Stimulated activated CD4-positive, alpha-beta T cell treated with anti-CD3 and anti-CD28 coated beads, Interleukin-12 subunit alpha, Interleukin-12 subunit beta, amount 100 ng/mL, for 4 hours (primary cell): Measurements from ENCODE around the gene SHC4.
"Not testable (repeated sequence)": the region's sequence is repeated elsewhere in the genome, so short reads cannot be mapped to it uniquely, and the experiment has no call there.

Source experiments
- DNase-seq: peaks from one replicate; pipeline ENCODE4 v3.0.0-alpha.2; 2020

SHC4 gene

DNA sequence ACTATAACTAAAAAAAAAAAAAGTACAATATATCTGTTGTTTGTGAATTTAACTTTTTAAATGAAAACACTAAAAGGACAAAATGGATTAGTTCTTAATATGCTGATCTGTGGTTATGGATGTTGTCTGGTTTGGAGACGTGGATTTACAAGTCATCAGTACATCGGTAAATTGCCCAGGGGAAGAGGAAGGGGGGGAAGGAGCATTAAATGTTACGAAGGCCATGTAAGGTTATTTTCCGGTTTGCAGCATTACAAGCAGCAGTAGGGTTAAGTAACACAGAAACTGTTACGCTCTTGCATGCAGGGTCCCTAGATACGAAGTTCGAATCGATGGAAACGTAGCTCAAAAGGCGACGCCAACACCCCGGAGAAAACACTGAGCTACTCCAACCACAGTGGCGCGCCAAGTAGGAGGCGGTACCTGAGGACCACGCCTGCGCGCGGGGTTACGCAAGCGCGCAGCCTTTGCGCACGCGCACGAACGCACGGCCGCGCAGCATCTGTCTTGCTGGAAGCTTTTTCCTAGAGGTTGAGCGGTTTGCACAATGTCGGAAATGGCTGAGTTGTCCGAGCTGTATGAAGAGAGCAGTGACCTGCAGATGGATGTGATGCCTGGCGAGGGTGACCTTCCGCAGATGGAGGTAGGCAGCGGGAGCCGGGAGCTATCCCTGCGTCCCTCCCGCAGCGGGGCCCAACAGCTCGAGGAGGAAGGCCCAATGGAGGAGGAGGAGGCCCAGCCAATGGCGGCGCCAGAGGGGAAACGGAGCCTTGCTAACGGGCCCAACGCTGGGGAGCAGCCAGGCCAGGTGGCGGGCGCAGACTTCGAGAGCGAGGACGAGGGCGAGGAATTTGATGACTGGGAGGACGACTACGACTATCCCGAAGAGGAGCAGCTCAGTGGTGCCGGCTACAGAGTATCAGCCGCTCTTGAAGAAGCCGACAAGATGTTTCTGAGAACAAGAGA is 85.8 kb downstream of the SHC4 start, which contains the start of gene EID1:
TSS of gene EID1 (plus strand) at position 505 of the 966 bp plus-strand sequence. CDS start at position 548, 43 bp downstream.
- DNase-seq: peak; percentile 89

DNA sequence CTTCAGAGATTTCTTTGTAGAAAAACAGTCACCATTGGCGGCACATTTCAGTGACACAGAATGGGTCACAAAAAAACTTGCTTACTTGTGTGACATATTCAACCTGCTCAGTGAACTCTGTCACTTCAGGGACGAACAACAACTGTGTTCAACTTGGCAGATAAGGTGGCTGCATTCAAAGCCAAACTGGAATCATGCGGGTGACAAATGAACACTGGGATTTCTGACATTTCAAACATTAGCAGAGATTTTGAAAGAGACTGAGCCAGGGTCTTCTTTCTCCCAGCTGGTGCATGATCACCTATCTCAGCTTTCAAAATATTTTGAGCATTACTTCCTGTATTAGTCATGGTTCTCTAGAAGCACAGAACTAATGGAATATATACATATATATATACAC is 87.7 kb downstream of the SHC4 start:
- DNase-seq: no peak

DNA sequence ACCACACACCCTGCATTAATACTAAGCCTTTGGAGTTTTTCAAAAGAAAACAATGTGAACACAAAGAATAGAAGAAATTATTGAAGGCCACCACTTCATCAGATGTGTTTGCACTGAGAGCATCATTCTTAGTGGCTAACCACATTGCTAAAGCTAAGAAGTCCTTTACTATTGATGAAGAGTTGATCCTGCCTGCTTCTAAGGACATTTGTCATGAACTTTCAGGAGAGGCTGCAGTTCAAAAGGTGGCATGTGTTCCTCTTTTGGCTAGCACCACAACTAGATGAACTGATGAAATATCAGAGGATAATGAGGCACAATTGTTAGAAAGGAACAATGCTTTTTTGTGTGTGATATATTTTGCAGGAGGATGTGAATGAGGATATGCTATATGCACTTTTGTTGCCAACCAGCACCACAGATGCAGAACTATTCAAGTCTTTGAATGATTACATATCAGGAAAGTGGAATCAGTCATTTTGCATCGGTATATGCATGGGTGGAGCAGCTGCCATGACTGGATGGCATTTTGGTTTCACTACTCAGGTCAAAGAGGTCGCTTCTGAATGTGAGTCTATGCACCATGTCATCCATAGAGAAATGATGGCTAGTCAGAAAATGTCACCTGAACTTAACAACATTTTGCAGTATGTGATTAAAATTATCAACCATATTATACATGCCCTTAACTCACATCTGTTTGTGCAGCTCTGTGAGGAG is 88.3 kb downstream of the SHC4 start:
- no peak for DNase-seq

DNA sequence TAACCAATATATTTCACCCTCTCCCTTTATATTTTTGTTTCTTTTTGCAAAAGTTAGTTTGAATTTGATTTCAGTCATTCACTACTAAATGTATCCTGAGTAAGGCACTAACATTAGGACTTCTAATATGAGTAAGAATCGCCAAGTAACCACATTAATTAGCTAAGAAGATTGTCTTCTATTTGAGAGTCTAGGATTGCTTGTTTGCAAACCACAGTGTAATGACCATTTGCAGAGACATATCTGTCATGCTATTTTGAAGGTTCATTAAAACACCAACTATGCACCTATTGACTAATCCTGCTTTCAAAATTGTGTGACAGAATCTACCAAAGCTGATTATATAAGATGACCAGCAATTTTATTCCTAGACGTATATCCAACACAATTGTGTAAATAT is 91.1 kb downstream of the SHC4 start:
- DNase-seq: no peak

DNA sequence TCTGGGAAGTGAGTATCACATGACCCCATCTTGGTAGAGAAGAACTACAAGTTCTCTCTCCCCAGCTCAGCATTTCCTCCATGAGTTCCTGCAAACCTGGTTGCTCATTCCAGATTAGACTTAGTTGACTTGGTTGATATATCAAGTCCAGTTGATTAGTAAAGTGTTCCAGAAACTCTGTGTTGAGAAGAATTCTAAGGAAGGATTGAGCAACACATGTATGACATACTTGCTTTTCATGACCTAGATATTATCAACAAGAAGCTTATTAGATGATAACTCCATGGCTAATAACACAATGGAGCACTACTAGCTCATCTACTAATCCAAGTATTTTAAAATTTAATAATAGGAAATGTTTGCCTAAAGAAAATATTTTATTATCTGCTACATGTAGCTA is 92.2 kb downstream of the SHC4 start:
- no peak for DNase-seq

DNA sequence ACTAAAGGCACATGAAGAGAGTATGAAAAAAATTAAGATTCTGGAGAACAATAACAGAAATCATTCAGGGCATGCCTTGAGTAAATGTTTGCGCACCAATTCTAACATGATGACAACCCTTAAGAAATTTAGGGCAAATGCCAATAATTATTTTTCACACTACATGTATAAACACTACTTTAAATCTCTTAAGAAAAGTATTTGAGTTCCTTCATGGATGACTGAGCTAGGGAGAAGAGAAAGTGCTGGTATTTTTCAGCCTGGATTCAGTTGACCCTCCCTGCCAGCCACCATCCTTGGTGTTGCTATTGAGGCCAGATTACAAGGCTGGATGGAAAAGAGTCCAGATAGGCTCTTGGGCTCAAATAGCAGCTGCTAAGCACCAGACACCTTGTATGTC is 93.8 kb downstream of the SHC4 start:
- no peak for DNase-seq

DNA sequence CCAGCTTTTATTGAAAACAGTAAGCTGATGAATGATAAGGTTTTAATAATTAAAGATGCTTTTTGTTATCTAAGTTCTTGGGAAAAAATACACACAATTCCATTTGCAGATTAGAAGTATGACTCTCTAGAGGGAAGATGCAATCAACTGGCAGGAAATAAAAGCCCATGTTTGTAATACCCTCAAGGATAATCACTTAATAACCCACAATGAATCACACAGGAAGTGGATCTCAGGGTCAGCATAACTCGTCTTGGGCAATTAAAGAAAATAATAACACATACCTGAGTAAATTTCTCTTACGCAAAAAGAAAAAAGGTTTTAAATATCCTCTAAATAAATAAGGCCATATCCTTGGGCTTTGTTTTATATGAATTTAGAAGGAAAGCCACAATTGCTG is 95.2 kb downstream of the SHC4 start:
- DNase-seq: no peak

DNA sequence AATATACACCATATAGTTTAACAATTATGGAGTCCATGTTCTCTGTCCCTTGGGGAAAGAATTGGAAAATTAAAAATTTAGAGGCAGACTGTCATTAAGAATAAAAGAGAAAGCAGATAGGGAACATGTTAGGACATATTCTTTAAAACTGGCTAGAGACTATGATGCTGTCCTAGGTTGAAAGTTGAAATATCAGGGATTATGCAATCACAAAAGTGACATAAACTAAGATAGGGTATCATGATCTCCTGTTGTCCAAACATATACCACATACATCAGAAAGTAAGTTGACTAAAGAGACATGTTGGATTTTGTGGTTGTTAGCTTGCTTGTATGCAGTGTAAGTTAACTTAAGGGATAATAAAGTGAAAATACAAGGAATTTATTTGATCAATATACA is 95.7 kb downstream of the SHC4 start:
- DNase-seq: no peak

DNA sequence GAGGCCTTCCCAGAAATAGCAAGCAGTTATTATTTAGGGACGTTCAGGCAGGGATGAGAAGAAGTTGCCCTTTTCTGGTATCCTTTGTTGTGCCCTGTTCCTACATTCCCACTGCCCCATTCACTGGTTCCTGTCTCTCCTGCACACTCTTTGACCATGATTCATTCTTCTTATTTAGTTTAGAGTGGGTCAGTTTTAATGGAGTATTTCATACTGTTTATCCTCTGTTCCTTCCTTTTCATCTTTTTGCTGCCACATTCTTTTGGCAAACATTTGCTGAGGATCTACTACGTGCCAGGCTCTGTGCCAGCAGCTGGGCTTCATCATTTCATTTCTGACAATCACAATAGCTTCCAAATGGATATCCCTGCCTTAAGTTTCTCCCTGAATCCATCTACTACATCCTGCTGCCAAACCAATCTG is 97.6 kb downstream of the SHC4 start:
- no peak for DNase-seq

DNA sequence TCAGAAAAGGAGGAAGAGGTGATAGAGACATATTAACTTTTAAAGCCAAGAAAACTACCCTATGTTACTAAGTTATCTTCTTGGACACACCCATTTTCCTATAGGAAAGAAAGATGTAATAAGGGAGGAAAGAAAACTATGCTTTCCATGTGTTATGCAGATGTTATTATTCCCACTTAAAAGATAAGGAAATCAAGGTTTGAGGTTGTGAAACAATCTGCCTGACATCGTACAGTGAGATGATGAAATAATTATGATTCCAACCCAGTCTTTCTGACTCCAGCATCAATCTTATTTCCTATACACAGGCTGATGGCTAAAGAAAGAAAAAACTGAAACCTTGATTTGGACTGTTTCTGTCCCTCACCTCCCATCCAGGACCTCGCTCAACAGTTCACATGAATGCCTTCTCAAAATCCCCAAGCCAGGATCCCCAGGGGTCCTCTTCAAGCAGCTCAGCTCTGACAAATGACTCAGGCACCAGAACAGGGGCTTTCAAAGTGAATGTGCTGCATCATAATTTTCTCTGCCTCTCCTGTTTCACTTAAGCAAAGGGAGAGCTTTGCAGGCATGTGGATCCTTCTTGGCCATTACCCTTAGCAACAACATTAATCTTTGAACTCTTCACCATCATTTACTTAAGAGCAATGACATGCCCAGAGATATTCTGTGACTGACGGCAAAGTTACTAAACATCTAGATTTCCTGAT is 98.2 kb downstream of the SHC4 start:
- no peak for DNase-seq

DNA sequence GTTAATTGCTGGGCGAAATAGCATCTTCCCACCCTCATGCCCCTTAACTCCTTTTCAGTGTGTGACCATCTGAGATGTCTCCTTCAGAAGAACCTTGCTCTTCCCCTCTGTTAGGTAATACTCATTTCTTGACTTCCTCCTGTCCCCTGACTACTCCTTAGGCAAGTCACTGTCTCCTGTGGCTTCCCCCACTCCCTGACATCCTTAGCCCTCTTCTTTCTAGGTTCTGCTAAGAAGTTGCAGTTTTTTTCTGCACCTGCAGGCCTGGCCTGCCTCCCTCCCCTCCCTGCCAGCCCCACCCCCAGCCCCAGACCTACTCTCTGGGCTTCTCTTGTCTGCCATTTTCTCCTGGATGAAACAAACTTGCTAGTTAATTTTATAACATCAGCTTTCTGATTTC is 101.0 kb downstream of the SHC4 start:
- no peak for DNase-seq

DNA sequence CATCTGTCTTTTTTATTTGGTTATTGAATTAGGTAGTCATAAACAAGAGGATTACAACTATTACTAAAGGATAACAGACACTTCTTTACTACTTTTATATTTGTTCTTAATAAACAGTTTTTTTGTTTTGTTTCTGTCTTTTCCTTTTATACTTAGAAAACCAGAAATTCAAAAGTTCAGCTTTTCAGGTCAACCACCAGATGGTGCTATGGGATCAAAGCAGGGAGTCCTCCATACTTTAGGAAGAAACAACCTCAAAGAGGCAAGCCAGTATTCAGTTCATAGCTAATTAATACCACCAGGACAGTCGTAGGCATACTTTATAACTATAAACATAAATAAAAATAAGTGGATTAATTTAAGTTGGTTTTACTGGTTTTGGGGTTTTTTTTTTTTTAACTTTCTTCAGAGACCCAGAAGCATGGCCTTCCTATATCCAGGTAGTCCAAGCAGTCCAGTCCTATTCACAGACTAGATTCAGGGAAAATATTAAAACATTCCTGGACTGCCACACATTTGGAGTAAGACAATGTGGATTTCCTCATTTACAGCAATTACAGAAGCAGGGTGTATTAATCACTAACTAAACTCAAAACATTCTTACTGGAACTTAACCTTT is 101.8 kb downstream of the SHC4 start:
- DNase-seq: peak; percentile 2

DNA sequence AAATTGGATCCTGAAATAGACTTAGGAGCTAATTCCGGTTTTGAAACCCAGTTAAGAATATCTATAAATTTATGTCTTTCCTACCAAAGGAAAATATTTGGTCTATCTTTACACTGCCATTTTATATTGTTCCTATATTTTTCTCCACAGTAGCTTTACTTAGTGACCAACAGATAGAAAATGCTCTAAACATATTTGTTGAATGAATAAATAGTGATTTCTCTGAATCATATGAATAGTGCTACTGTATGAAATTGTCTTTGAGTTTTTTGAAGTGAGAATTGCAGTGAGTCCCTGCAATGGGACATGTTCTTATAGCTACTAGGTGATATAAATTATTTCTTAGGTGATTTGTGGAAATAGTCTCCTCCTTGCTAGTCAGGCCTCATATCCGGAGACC is 104.3 kb downstream of the SHC4 start:
- no peak for DNase-seq

DNA sequence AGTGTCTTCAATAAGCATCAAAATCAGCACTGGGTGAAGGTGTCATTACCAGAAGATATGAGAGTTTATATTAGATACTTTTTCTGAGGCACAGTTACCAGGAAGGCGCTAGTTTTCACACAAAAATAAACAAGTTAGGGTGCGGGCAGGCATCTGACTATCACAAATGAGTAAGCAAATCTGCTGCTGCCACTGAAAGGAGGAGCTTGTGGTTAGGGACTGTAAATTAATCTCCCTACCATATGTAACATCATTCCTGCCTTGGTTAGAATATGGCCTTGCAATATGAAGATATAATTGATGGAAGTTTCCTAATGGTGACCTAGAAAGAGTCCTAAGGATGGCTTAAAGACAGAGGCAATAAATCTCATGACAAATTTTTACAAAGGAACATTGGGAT is 105.3 kb downstream of the SHC4 start:
- DNase-seq: no peak

DNA sequence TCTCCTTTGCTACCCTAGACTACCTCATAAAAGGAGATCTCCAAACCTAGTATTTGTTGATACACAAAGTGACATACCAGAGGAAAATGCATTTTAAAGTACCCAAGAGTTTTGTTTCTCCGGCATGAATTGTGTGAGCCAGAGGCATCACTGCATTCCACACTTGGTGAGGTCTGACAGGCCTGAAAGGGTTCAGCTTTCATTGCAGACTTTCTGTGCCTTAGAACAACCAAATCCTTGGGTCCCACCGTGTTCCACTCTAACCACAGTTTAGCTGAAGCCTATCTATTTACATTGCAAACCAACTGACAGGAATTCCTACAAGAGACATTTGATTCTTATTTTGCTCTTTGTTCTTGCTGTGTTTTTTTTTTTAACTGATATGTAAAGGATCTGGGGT is 106.8 kb downstream of the SHC4 start:
- no peak for DNase-seq

DNA sequence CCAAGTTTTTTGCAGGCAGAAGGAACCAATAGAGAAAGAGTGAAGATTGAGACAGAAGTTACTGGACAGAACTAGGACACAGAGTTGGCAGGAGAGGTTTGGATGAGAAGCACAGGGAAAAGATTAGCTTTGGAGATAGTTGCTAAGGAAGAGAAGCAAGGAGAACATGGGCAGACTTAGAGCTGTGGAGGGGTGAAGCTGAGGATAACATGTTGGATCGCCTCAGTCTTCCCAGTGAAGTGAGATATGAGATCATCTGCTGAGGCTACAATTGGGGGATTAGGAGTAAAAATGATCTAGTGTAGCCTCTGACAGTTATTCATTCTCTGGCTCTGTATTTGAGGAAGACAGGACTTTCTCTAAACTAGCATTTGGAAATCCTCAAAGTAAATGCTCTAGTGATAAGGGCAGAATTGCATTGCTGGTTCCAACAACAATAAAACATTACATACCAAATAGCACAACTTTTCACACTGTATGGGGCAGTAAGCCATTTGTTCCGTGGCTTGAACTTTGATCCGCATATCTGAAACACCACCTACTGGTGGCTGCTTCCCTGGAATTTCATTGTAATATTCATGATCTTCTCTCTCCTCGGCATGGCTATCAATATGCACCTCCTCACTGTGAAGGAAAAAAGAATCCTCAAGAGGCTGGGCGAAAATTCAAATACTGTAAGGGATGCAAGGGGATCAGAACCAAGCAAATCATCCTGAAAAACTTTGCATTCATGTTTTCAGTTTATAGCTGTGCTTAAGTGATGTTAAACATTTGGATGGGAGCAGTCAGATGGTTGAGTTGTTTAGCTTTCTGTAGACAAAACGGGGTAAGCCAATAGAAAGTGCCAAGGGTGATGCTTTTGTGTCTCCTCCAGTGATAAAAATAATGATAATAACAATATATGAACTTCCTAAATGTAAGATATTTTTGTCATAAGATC is 107.9 kb downstream of the SHC4 start:
- DNase-seq: no peak

DNA sequence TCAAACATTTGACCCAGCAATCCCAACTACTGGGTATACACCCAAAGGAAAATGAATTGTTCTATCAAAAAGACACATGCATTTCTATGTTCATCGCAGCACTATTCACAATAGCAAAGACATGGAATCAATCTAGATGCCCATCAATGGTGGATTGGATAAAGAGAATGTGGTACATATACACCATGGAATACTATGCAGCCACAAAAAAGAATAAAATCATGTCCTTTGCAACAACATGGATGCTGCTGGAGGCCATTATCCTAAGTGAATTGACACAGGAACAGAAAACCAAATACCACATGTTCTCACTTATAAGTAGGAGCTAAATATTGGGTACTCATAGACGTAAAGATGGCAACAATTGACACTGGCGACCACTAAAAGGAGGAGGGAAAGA is 109.3 kb downstream of the SHC4 start:
- DNase-seq: not testable (repeated sequence)

DNA sequence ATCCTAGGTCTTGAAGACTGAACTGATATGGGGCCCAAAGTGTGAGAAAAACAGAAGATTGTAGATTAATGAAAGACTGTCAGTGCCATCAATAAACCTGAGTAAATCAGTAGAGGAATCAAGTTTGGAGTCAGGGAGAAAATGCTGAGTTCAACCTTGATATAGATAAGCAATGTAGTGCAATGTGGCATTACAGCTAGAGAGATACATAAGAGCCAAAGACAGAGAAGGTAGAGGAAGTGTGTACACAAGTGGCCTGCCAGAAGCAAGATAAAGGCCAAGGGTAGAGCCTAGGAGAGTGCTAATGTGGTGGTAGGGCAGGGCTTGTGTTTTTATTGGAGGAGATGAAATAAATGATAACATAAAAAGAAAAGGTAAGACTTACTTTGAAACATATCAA is 111.8 kb downstream of the SHC4 start:
- no peak for DNase-seq

DNA sequence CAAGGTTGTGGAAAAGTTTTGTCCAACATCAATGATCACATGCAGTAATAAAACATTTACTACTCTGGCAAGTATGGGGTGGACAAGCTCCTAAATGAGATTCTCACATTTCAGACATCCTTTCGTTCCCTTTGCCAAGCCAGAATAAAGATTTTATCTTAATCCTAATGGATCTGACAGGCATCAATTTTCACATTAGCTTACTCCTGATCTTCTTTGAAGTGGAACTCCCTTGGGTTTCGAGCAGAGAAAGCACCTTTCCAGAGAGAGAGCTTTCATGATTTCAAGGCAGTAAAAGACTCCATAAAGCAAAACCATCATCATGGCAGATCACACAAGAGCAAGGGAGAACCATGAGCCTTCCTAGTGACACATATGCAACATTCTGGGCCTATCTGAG is 113.1 kb downstream of the SHC4 start:
- DNase-seq: no peak

DNA sequence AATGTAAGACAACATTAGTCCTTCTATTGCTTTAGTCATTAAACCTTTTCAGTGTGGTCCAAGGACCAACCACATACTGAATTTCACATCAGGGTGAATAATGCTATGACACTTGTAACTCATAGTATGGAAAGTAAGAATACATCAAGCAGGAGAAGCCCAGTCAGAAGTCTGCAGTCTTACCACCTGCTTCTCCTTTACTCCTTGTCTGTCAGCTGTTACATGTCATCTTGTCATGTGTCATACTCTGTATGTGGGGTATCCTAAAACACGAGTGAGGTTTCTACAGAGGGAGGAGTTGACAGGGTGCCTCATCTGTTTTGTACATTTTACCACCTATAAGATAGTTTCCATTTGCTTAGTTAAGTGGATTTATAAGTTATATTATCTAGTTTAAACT is 118.6 kb downstream of the SHC4 start:
- no peak for DNase-seq

DNA sequence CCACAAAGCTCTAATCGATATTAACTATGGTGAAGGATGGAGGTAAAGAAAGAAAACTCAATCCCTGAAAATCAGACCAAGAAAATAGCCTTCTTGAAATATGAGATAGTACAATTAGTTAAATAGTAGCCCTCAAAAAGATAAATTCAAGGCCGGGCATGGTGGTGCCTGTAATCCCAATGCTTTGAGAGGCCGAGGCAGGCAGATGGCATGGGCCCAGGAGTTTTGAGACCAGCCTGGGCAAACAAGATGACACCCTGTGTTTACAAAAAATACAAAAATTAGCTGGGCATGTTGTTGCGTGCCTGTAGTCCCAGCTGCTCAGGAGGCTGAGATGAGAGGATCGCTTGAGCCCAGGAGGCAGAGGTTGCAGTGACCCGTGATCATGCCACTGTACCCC is 121.2 kb downstream of the SHC4 start:
- DNase-seq: no peak

DNA sequence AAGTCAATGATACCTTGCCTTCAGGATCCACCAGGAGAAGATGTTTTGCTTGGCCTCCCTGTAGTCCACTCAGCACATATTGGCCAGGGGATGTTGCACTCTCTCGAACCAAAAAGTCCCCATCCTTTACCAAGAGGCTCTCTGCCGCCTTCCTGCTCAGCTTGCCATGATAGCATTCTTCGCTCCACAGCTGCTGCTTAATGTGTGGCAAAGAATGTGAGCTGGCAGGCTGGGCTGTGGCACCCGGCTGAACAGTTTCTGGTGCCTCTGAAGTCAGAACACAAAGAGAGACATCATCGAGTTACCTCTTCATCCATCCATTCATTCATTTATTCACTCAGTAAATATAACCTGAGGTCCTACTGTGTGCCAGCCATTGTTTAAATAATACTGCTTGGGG is 129.0 kb downstream of the SHC4 start:
- DNase-seq: no peak
